ENCODE measurements around the gene CDT1. TPM values are rescaled to one million over a fixed set of nuclear protein-coding genes. Genes with fewer than 3 reads are reported as not detected.
A peak's percentile ranks its signal among the peaks of the same experiment; 100 is the strongest.

CDT1 gene
- total RNA-seq, 1 experiment from 2014 or later, result 154 TPM

DNA sequence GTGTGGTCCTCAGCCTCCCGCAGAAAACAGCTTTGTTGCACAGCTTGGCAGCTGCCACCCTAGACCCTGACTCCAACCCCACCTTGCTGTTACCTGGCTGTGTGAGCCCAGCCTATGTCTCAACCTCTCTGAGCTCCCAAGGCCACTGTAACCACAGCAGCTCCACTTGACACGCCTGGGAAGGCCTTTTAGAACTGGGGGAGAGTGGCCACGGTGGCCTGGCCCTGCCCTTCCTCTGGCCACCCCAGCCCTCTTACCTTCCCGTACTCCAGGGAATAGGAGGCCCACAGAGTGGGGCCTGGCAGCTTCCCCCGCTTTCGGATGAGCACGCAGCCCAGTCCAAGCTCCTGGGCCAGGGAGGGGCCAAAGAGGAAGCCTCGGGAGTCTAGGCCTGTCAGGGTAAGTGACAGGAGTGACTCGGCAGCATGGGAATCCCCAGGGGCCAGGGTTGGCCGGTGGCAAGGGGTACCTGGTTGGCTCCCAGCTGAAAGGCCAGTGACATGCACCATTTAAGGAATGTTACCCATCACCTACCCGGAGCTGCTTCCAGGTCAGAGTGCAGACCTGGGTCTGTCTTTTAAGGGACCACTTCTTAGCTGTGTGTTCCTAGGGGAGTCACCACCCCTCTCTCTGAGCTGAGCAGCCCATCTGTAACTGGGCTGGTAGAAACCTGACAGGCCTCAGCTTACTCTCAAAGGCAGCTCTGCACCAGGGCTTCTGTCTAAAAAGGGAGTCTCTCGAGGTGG lies 6.8 kb downstream of the CDT1 start:
- CTCF ChIA-PET, result interaction anchor here (0.7 to 5.7 kb wide), 11 partner anchors 26 to 357 kb away, joined by 3 to 47 read pairs (median 5); no protein-coding TSS in a partner anchor
- Mint-ChIP-seq H3K4me3 (peak overlapping the region; percentile 87), H3K36me3 (peaks cover 39% of the 10 kb centered on the region), H3K27ac (peak overlapping the region; percentile 65), H3K4me1 (peaks cover 14% of the 10 kb centered on the region), H3K9me3 (no peaks in the 10 kb centered on the region), H3K27me3 (ENCODE audit: low read depth) (no peaks in the 10 kb centered on the region)
- ATAC-seq (no peak), DNase-seq (ENCODE audit: low spot score) (no peak)
- TF ChIP-seq, protein P1, sequence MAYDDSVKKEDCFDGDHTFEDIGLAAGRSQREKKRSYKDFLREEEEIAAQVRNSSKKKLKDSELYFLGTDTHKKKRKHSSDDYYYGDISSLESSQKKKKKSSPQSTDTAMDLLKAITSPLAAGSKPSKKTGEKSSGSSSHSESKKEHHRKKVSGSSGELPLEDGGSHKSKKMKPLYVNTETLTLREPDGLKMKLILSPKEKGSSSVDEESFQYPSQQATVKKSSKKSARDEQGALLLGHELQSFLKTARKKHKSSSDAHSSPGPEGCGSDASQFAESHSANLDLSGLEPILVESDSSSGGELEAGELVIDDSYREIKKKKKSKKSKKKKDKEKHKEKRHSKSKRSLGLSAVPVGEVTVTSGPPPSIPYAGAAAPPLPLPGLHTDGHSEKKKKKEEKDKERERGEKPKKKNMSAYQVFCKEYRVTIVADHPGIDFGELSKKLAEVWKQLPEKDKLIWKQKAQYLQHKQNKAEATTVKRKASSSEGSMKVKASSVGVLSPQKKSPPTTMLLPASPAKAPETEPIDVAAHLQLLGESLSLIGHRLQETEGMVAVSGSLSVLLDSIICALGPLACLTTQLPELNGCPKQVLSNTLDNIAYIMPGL (CRISPR knock-in tag; IDR thresholded peaks at IDR 0.05), result no peak
- TF ChIP-seq E2F5 (CRISPR knock-in tag; IDR thresholded peaks at IDR 0.05), result 0 out of 2 replicates have a peak, but pooled peaks have one; percentile 21
- TF ChIP-seq, protein P2, sequence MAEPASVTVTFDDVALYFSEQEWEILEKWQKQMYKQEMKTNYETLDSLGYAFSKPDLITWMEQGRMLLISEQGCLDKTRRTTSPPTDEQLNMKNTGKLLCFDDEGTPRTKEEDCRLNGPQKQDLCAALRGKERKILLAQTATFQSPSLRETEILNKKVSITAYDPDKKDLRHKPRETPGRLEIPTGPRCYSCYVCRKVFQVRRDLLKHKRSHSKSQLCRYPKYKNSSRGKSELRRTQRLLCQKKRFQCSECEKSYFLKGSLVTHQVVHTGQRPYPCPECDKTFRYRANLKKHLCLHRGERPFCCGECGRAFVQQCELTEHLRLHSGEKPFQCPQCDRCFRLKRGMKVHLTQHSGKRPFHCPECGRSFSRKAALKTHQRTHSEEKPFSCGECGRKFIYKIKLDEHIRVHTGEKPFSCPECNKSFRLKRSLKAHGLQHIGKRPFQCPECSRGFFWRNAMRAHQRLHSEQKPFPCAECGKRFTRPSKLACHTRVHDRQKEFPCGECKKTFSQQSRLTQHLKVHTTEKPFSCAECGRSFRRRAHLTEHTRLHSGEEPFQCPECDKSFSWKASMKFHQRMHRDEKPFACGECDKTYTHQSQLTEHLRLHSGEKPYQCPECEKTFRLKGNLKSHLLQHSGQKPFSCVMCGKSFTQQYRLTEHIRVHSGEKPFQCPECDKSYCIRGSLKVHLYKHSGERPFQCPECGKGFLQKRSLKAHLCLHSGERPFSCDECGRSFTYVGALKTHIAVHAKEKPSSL (CRISPR knock-in tag; conservative IDR thresholded peaks at IDR 0.05), result 0 out of 2 replicates have a peak, but pooled peaks have one; percentile 16
- TF ChIP-seq, protein P3, sequence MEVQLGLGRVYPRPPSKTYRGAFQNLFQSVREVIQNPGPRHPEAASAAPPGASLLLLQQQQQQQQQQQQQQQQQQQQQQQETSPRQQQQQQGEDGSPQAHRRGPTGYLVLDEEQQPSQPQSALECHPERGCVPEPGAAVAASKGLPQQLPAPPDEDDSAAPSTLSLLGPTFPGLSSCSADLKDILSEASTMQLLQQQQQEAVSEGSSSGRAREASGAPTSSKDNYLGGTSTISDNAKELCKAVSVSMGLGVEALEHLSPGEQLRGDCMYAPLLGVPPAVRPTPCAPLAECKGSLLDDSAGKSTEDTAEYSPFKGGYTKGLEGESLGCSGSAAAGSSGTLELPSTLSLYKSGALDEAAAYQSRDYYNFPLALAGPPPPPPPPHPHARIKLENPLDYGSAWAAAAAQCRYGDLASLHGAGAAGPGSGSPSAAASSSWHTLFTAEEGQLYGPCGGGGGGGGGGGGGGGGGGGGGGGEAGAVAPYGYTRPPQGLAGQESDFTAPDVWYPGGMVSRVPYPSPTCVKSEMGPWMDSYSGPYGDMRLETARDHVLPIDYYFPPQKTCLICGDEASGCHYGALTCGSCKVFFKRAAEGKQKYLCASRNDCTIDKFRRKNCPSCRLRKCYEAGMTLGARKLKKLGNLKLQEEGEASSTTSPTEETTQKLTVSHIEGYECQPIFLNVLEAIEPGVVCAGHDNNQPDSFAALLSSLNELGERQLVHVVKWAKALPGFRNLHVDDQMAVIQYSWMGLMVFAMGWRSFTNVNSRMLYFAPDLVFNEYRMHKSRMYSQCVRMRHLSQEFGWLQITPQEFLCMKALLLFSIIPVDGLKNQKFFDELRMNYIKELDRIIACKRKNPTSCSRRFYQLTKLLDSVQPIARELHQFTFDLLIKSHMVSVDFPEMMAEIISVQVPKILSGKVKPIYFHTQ (CRISPR knock-in tag; IDR thresholded peaks at IDR 0.05), result peak; percentile 9; the same call in 1 of the 2 replicates
- 0 out of 2 replicates have a peak, but pooled peaks have one; percentile 16 for TF ChIP-seq KAT7 (CRISPR knock-in tag; IDR thresholded peaks at IDR 0.05; ENCODE audit: borderline replicate concordance)
- TF ChIP-seq ZMAT4 (CRISPR knock-in tag; IDR thresholded peaks at IDR 0.05), result no peak
- POLR2A ChIA-PET, result interaction anchor here (0.8 to 2.2 kb wide), 7 partner anchors 26 to 357 kb away, joined by 3 to 5 read pairs (median 3); no protein-coding TSS in a partner anchor

DNA sequence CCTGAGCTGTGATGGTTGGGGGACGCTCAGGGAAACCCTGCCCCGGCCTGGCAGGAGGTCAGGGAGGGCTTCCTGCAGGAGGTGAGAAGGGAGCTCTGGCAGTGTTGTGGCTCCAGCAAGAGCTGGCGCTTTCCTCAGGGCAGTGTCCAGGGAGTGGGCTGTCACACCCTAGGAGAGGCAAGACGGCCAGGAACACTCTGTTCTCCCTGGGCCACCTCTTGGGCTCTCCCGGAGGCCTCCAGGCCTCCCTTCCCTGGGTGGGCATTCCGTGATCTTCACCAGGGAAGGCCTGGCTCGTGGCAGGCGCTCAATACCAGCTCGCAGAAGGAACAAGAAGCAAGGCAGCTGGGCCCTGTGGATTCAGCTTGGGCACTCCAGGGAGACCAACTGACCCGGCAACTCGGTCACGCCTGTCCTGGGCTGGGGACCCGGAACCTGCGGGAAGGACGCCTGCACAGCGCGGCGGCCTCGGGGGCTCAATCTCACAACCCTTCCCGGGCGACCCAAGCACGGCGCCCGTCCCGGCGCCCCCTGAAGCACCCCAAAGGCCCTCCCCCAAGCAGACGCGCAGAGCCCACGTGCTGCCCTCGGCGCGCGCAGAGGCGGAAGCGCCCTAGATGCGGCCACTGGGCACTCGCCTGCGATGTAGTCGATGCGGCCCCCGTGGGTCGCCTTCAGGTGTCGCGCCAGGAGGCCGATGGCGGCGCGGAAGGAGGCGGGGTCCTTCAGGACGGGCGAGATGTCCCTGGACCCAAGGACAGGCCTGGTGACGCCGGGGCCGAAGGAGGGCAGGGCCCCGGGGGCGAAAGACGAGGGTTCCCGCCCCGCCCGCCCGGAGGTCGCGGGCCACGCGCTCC lies 7.6 kb downstream of the CDT1 start:
- no peak for ATAC-seq
- Mint-ChIP-seq H3K36me3 (peaks cover 35% of the 10 kb centered on the region), H3K9me3 (no peaks in the 10 kb centered on the region), H3K4me3 (peak overlapping the region; percentile 87), H3K27me3 (ENCODE audit: low read depth) (no peaks in the 10 kb centered on the region), H3K4me1 (peaks cover 14% of the 10 kb centered on the region), H3K27ac (peak overlapping the region; percentile 65)
- CTCF ChIA-PET, result interaction anchor here (0.6 to 5.1 kb wide), 16 partner anchors 26 to 381 kb away, joined by 3 to 47 read pairs (median 5); partner anchors contain the start of genes CDH15, GALNS, PIEZO1 and TRAPPC2L
- POLR2A ChIA-PET, result interaction anchor here (0.9 to 2.2 kb wide), 4 partner anchors 8 to 356 kb away, joined by 3 to 6 read pairs (median 4); partner anchors contain the start of gene CDT1
- no peak for DNase-seq (ENCODE audit: low spot score)
- TF ChIP-seq ZNF671 (CRISPR knock-in tag; IDR thresholded peaks at IDR 0.05) (0 out of 2 replicates have a peak, but pooled peaks have one; percentile 51), ZNF232 (CRISPR knock-in tag; IDR thresholded peaks at IDR 0.05) (peak; percentile 56; the same call in 1 of the 2 replicates), FOXP1 (CRISPR knock-in tag; IDR thresholded peaks at IDR 0.05; ENCODE audit: borderline replicate concordance) (no peak), KAT7 (CRISPR knock-in tag; IDR thresholded peaks at IDR 0.05; ENCODE audit: borderline replicate concordance) (0 out of 2 replicates have a peak, but pooled peaks have one; percentile 66), RELA (CRISPR knock-in tag; IDR thresholded peaks at IDR 0.05; ENCODE audit: borderline replicate concordance) (no peak; the same call in 1 of the 2 replicates), NFYB (CRISPR knock-in tag; conservative IDR thresholded peaks at IDR 0.05; ENCODE audit: low read depth) (peak; percentile 28), ZMAT4 (CRISPR knock-in tag; IDR thresholded peaks at IDR 0.05) (no peak), TEAD1 (CRISPR knock-in tag; IDR thresholded peaks at IDR 0.05) (peak; percentile 18; the same call in 1 of the 2 replicates), ZNF263 (CRISPR knock-in tag; IDR thresholded peaks at IDR 0.05; ENCODE audit: low read depth) (peak; percentile 51), NR2C2 (CRISPR knock-in tag; IDR thresholded peaks at IDR 0.05) (no peak)
- TF ChIP-seq, protein P4, sequence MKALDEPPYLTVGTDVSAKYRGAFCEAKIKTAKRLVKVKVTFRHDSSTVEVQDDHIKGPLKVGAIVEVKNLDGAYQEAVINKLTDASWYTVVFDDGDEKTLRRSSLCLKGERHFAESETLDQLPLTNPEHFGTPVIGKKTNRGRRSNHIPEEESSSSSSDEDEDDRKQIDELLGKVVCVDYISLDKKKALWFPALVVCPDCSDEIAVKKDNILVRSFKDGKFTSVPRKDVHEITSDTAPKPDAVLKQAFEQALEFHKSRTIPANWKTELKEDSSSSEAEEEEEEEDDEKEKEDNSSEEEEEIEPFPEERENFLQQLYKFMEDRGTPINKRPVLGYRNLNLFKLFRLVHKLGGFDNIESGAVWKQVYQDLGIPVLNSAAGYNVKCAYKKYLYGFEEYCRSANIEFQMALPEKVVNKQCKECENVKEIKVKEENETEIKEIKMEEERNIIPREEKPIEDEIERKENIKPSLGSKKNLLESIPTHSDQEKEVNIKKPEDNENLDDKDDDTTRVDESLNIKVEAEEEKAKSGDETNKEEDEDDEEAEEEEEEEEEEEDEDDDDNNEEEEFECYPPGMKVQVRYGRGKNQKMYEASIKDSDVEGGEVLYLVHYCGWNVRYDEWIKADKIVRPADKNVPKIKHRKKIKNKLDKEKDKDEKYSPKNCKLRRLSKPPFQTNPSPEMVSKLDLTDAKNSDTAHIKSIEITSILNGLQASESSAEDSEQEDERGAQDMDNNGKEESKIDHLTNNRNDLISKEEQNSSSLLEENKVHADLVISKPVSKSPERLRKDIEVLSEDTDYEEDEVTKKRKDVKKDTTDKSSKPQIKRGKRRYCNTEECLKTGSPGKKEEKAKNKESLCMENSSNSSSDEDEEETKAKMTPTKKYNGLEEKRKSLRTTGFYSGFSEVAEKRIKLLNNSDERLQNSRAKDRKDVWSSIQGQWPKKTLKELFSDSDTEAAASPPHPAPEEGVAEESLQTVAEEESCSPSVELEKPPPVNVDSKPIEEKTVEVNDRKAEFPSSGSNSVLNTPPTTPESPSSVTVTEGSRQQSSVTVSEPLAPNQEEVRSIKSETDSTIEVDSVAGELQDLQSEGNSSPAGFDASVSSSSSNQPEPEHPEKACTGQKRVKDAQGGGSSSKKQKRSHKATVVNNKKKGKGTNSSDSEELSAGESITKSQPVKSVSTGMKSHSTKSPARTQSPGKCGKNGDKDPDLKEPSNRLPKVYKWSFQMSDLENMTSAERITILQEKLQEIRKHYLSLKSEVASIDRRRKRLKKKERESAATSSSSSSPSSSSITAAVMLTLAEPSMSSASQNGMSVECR (CRISPR knock-in tag; IDR thresholded peaks at IDR 0.05; ENCODE audit: borderline replicate concordance), result 0 out of 2 replicates have a peak, but pooled peaks have one; percentile 28

Measured in WTC11 (cell line).